CD4-positive, alpha-beta T cell treated with Interleukin-15 for 1 hour (primary cell): Measurements from ENCODE around the gene MKKS.
"Not testable (repeated sequence)": the region's sequence is repeated elsewhere in the genome, so short reads cannot be mapped to it uniquely, and the experiment has no call there.

Source experiments
- DNase-seq: peaks from one replicate; pipeline ENCODE4 v3.0.0-alpha.2; 2020

Gene MKKS

DNA sequence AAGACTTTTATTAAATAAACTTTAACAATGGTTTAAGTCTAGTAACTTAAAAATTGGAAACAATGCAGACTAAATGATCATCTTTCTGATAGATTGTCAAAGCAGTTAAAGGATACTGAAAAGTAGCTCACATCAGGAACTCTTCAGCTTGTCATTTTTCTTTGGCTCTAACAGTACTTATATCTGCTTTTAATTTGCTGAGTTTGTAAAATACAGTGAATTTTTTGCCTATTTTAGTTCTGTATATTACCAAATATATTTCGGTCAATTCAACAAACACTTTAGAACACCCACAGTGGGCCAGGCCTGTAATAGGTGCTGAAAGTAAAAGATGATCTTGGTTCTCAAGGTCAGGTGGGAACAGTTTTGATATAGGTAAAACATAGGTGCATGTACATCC lies 22.3 kb downstream of the MKKS start:
- DNase-seq = no peak

DNA sequence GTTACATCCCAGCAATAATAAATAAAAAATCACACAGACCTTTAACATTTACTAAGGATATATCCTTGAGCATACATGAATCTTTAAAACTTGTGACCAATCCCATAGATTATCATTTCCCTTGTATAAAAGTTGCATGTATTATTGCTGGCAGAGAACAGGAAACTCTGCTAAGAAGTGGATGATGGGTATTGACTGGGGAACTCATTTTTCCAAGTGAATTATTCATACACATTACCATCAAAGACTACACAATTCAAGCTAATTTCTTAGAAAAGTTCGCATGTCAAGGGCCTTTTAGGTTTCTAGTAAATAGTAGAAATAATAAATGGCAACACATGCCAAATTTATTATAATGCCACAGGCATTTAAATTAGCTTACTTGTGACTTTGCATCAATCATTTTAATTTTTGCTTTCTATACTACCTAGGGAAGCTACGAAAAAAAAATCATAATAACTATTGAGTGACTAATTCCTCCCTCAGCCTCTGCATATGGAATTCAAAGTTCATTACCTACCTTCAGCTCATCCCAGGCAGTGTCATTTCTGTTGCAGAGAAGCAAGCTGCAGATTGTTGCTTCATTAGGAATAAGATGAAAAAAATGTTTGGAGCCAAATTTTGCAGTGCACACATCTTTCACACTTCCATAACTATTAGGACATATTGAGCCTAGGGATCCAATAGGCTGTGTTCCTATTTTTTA lies 25.8 kb downstream of the MKKS start:
- DNase-seq = no peak

DNA sequence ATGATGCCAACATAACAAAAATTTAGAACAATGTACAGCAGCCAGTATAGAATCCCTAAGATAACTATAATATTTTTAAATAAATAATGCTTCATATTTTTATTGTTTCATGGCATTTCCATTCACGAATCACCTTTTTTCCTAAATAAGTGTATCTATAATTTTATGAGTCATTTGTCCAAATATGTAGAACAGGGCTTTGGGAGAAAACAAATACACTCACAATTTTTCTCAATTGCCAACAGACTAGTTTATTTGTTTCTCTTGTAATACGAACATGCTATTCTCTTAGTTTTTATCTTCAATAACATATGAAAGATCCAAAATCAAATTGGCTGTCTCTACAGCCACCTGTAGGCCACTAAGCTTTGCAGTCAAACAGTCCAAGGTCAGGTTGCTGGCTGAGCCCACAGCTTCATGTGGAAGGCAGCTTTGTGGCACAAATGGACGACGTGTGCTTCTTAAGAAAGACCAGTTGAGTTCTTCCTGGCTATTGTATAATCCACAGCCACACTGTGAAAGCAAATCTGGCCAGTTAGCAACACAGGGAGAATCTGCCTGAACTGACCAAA lies 29.0 kb downstream of the MKKS start:
- DNase-seq = no peak

DNA sequence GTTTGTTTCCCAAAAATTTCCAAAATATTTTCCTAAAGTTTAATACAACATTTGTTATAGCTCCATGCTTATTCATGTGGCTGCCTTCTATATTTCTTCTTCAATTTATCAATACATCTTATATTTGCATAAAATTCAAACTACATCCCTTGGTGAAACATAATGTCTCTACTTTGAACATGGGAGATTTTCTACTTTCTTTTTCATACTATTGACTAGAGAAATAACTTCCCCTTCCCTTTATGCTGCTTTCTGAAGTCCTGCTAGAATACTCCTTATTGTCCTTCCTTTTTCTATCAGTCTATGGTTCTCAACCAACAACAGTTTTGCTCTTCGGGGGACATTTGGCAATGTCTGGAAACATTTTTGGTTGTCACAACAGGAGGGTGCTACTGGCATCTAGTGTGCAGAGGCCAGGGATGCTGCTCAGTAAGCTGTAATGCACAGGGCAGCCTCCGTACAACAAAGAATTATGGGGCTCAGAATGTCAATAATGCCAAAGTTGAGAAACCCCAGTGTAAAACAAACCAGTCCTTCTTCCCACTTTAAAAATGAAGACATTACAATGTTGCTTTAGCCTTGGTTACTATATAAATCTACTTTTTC lies 29.9 kb downstream of the MKKS start:
- no peak for DNase-seq

DNA sequence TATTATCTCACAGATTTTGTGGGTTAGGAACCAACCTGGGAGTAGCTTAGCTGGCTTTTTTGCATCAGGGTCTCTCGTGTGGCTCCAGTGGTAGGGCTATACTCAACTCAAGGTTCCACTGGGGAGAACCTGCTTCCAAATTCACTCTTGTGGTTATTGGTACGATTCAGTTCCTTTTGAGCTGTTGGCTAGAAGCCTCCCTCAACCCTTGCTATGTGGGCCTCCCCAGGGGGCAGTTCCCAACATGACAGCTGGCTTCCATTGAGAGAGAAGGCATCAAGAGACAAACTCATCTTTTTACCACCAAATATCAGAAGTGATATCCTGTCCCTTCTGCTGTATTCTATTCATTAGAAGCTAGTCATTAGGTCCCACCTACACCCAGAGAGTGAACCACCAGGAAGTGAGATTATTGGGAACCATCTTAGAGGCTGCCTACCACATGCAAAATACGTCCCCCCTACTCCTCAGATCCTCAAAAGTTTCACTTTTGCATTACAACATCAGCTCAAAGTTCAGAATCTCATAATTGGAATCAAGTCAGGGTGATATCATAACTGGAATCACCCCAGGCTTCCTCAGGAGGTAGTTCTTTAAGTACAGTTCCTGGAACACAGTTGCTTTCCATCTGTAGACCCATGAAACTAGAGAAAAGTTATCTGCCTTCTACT lies 30.9 kb downstream of the MKKS start:
- DNase-seq = no peak

DNA sequence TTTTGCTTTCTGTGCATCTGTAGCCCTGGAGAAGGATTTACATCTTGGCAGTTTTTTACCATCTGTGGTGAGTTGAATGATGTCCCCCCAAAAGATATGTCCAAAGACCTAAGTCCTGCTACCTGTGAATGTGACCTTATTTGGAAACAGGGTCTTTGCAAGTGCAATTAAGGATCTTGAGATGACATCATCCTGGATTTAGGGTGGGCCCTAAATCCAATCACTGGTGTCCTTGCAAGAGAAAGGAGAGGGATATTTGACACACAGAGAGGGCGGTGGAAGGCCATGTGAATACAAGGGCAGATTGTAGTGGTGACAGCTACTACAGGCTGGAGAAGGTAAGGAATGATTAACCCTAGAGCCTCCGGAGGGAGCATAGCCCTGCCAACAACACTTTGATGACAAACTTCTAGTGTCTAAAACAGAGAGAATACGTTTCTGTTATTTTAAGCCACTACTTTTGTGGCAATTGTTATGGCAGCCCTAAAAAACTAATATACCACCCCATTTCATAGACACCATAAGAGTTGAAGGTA lies 35.1 kb downstream of the MKKS start:
- no peak for DNase-seq

DNA sequence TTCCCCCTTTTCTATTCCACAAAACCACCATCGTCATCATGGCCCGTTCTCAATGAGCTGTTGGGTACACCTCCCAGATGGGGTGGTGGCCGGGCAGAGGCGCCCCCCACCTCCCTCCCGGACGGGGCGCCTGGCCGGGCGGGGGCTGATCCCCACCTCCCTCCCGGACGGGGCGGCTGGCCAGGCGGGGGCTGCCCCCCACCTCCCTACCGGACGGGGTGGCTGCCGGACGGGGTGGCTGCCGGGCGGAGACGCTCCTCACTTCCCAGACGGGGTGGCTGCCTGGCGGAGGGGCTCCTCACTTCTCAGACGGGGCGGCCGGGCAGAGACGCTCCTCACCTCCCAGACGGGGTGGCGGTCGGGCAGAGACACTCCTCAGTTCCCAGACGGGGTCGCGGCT lies 39.3 kb downstream of the MKKS start:
- DNase-seq = not testable (repeated sequence)

DNA sequence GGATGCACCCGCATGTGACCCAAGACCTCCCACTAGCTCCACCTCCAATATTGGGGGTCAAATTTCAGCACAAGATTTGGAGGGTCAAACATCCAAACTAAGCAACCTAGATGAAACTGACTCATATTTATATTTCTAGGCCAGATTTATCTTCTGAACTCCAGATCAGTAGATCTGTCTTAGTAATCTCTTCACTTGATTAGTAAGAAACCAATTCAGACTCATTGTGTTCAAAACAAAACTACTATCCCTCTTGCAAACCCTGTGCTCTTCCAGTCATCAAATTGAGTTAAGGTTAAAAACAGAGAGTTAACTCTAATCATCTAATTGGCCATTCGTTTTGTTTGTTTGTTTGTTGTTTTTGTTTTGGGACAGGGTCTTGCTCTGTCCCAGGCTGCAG lies 43.3 kb downstream of the MKKS start:
- no peak for DNase-seq

DNA sequence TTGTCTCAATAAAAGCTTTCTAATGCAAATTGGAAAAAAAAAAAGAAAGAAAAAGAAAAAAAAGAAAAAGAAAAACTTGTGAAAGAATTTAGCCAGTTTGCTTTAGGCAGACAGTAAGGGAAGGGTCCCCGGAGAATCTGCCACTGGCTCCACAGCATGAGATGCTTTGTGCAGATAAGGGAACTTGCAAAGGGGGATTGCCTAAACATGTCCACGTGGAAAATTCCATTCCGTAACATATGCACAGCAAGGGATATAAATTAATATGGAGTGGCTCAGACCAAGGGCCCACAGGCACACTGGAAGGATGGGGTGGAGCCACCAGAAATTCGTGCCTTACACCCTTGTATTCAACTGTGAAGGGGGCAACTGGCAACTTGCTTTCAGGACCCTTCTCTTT lies 45.4 kb downstream of the MKKS start:
- no peak for DNase-seq

DNA sequence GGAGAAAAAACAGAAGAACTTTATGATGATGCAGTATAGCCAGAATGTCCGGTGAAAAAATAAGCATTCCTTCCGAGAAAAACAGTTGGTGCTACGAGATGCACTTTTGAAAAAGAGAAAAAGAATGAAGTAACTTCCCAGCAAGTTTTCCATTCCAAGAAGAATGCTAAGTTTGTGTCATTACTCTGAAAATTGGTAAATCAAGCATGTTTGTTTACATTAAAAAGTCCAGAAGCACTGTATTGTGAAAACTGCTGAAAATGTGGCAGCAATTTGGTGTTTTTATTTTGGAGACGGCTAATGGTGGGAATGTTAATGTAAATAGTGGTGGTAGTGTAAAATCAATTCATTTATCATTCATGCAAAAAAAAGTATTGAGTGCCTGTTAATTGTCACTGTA lies 46.3 kb downstream of the MKKS start:
- no peak for DNase-seq

DNA sequence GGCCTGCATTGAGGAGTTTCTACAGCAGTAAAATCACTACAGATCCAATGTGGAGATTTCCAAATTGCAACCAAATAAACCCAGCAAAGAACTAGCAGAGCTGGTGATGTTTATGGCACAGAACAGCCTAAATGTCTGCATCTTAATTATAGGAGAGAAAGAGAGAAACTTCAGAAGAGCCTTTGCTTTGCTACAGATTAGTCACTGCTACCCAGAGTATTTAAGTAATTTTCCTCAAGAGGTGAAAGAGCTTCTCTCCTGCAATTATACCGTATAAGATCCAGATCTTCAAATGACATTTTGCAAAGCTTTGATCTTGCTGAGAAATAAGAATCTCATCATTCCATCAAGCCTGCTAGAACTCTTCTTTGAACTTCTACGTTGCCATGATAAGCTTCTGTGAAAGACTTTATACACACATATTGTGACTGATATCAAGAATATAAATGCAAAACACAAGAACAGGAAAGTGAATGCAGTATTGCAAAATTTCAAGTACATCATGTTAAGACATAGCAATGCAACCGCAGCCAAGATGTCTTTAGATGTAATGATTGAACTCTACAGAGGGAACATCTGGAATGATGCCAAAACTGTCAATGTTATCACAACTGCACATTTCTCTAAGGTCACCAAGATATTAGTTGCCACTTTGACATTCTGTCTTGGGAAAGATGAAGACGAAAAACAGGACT lies 48.0 kb downstream of the MKKS start:
- DNase-seq = no peak

DNA sequence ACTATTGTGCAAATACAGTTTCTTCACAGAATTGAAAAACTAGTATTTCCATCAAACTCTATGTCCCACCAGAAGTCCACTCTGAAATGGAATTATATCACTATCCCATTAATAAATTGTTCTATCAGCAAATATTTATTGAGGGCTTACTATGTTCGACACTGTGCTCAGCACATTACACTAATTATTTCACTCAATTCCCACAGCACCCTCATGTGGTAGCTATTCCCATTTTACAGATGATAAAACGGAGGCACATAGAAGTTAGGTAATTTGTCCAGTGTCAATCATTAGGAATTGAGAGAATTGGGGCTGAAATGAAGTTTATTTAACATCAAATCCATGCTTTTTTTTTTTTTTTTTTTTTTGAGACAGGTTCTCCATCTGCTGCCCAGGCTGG lies 52.5 kb downstream of the MKKS start:
- no peak for DNase-seq

DNA sequence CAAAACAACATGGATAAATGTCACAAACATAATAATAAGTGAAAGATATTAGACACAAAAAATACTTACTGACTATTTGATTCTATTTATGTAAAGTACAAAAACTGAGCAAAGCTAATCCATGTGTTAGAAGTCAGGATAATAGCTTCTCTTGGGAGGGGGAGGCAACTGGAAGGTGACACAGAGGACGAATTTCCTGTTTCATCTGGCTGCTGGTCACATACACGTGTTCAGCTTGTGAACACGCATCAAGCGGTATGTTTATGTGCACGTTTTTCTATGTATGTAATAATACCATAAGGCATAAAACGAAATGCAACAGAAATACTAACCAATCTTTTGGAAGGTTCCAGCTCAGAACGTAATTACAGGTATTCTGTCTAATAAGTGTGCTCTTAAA lies 54.3 kb downstream of the MKKS start:
- no peak for DNase-seq

DNA sequence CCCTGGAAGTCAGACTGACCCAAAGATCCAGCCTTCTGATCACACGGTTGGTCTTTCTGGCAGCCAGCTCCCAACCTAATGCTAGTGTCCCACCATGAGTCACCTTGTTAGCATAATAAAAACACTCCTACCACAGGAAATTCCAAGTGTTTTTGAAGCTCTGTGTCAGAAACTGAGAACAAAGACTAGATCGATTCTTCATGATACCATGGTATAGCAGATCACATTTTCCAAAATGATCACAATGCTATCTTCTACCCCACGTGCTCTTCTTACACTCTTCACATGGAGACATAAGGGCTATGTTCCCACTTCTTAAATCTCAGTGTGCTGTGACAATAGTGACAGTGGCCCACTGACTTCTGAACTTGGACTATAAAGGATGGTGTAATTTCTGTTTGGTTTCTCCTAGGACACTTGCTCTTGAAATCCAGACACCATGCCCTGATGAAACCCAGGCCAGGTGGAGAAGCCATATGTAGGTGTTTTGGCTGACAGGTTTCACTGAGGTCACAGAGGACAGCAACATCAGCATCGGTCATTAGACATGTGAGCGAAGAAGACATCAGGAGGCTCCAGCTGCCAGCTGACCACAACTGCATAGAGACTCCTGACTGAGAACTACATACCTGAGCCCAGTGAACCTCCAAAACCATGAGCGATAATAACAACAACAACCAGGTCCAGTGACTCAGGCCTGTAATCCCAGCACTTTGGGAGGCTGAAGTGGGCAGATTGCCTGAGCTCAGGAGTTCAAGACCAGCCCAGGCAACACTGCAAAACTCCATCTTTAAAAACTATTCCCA lies 57.5 kb downstream of the MKKS start:
- no peak for DNase-seq

DNA sequence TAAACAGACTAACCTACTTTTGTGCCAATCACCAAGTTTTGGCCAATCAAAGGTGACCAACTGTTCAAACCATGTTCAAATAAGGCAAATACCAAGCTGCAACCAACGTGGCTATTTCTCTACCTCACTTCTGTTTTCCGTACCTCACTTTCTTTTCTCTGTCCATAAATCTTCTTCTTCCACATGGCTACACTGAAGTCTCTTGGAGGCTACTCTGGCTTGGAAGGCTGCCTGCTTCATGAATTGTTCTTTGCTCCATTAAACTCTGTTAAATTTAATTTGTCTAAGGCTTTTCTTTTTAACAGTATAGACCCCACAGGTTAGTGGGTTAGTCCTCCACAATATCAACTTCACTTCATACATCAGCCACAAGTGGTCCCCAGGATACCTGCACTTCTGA lies 58.8 kb downstream of the MKKS start:
- DNase-seq = no peak

DNA sequence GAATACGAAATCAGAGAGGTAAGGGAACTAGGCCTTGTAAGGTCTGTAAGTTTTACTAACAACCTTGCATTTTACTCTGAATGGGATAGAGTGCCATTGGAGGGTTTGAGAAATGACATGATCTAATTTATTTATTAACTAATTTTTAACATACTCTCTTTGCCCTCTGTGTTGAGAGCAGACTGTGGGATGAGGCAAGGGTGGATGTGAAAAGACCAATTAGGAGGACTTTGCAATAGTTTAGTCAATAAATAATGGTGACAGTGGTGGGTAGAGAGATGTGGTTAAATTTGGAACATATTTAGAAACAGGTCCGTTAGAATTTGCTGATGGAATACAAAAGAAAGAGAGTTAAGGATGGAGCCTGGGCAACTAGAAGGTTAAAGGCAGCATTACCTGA lies 60.0 kb downstream of the MKKS start:
- DNase-seq = no peak

DNA sequence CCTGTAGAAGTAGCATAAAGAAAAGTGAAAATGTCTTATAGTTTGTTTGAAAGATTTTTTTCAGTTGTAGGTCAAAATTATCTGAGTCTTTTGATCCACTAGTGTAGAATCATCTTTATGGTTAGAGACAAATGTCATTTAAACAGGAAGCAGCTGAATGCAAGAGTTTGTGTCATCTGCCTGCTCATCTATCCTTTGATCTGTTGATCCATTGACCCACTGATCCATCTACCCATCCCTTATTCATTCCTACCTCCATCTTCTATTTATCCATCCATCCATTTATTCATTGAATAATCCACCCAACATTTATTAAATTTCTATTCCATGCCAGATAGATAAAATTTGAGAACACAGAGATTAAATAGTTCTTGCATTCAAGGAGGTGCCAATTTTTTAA lies 62.6 kb downstream of the MKKS start:
- DNase-seq = no peak

DNA sequence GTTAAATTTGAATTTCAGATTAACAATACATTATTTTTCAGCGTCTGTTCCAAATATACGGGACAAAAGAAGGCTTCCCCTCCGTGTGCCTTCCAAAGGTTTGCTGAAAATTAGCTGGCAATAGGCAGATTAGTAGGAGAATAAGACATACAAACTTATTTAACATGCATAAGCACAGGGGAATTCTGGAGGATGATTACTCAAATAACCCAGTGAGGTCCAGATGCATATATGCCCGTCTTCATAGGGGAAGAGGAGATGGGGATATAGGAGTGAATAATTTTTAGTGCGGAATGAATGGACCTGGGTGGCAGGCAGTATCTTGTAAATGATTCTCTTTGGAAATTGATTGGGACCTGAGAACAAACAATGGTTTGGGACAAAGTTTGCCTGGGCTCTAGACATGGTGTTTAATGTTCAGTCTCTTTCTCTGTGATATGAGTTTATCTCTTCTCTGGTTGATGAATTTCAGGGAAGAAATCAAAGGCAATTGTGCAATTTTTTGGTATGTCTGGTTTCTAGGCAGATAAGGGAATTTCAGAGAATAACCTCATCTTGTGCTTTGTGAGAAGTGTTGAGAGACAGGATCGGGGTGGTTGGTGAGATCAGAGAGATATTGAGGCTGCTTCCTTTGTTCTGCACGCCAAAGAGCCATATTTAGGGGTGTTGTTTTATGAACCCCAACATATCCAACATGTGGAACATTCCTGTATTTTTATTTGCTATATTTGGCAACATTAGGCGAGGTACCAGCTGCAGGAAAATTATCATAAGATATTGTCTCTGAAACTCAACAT lies 63.7 kb downstream of the MKKS start:
- DNase-seq = no peak

DNA sequence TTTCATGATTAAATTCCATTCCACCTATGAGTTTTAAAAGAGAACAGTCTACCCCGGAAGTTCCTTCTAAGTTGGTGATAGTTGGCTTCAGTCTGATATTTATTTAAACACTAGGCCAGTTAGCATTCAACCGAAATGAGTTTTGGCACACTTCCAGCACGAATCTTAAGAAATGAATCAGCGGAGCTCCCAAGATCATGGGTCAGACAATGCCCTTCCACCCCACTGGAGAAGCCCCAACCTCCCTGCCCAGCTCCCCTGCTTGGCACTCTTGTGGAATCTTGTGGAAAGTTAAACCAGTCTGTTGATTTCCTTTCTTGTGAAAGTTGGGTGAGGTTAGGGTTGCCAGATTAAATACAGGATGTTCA lies 64.3 kb downstream of the MKKS start:
- no peak for DNase-seq

DNA sequence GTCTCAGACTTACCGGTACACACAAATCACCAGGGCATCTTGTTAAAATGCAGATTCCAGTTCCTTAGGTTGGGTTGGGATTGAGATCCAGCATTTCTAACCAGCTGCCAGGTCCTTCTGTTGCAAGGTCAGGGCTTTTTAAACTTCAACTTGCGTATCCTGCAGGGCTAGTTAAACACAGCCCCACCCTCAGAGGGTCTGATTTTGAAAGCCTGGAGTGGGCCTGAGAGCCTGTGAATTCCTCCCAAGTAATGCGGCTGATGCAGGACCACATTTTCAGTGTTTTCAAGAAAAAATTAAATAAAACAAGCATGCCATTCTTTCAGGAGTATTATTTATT lies 65.3 kb downstream of the MKKS start:
- DNase-seq = no peak

DNA sequence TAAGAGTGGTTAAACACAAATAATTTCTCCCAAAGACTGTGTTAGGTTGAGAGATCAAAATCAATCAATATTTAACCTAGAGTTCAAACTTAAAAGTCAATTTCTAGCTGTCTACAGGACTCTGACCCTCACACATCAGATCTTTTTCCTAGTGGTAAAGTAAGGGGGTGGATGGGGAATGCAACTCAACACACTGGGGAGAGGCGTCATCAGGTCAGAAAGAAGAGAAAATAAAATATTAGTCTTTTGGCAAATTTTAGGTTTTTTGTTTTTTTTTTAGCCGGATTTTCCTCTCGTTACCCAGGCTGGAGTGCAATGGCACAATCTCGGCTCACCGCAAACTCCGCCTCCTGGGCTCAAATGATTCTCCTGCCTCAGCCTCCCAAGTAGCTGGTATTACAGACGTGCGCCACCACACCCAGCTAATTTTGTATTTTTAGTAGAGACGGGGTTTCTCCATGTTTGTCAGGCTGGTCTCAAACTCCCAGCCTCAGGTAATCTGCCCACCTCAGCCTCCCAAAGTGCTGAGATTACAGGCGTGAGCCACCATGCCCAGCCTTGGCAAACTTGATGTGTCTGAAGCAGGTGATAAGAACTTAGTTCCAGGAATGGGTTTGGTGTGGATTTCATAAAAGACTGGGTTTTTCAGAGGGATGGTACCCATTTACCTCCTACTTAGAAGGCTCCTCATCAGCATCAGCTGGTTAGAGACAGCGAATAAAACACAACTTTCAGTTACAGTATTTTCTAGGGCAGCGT lies 65.9 kb downstream of the MKKS start:
- no peak for DNase-seq
